ENCODE results near the gene SRC.

SRC gene

GRCh38 chr20:37372441-37372840 lies 26.5 kb downstream of the SRC start:
- TF ChIP-seq CTCF (conservative IDR thresholded peaks at IDR 0.05; ENCODE audit: low read depth) = no peak
- CTCF ChIA-PET = interaction anchor here (0.7 to 0.8 kb wide), 2 partner anchors 16 to 36 kb away, joined by 3 to 5 read pairs; no protein-coding TSS in a partner anchor
- POLR2A ChIA-PET (ENCODE audit: low non-redundant PET) = no interaction called here
- H3K27ac ChIP-seq = no peak overlapping the region
- DNase-seq (ENCODE audit: low spot score) = no peak

GRCh38 chr20:37373020-37373598 lies 27.2 kb downstream of the SRC start:
- ChIA-PET CTCF (no interaction called here), POLR2A (ENCODE audit: low non-redundant PET) (no interaction called here)
- TF ChIP-seq CTCF (conservative IDR thresholded peaks at IDR 0.05; ENCODE audit: low read depth) = no peak
- no peak for DNase-seq (ENCODE audit: low spot score)
- no peak overlapping the region for H3K27ac ChIP-seq

- ChIA-PET CTCF (no interaction called here), POLR2A (ENCODE audit: low non-redundant PET) (no interaction called here)
- H3K27ac ChIP-seq = no peak overlapping the region
- no peak for TF ChIP-seq CTCF (conservative IDR thresholded peaks at IDR 0.05; ENCODE audit: low read depth)
- DNase-seq (ENCODE audit: low spot score) = no peak
Measured at GRCh38 chr20:37375227-37375626, 29.3 kb downstream of the SRC start.

GRCh38 chr20:37376324-37376723 lies 30.4 kb downstream of the SRC start:
- POLR2A ChIA-PET (ENCODE audit: low non-redundant PET) = no interaction called here
- CTCF ChIA-PET = no interaction called here
- peak overlapping the region; percentile 4; the same call in 1 of the 2 replicates for H3K27ac ChIP-seq
- TF ChIP-seq CTCF (conservative IDR thresholded peaks at IDR 0.05; ENCODE audit: low read depth) = no peak
- DNase-seq (ENCODE audit: low spot score) = no peak

- POLR2A ChIA-PET (ENCODE audit: low non-redundant PET) = no interaction called here
- CTCF ChIA-PET = no interaction called here
- DNase-seq (ENCODE audit: low spot score) = no peak
- peak overlapping the region; percentile 4; the same call in 1 of the 2 replicates for H3K27ac ChIP-seq
- TF ChIP-seq CTCF (conservative IDR thresholded peaks at IDR 0.05; ENCODE audit: low read depth) = no peak
Measured at GRCh38 chr20:37376791-37377190, 30.9 kb downstream of the SRC start.

- ChIA-PET CTCF (interaction anchor here (0.6 to 0.9 kb wide), 3 partner anchors 24 to 101 kb away, joined by 3 to 4 read pairs (median 3); no protein-coding TSS in a partner anchor), POLR2A (ENCODE audit: low non-redundant PET) (no interaction called here)
- H3K27ac ChIP-seq = peak overlapping the region; percentile 42
- no peak for DNase-seq (ENCODE audit: low spot score)
- no peak for TF ChIP-seq CTCF (conservative IDR thresholded peaks at IDR 0.05; ENCODE audit: low read depth)
Measured at GRCh38 chr20:37377346-37378081, 31.6 kb downstream of the SRC start.

All from RWPE1 (cell line).